Suprapubic skin (tissue), 4 donors: ENCODE measurements around the gene CCDC175.

Experiments used
- EP300 ChIP-seq: sonication (generic); formaldehyde crosslinking; IDR thresholded peaks from one replicate; pipeline ENCODE4 v1.6.1; 2017; ENCODE audit warnings: antibody characterized with exemption
- POLR2AphosphoS5 ChIP-seq, 3 donors: sonication (generic); formaldehyde crosslinking; IDR thresholded peaks; one replicate each; pipeline ENCODE4 v1.6.1; 2017; ENCODE audit warnings: antibody characterized with exemption in 3 of 3
- TF ChIP-seq, protein P1 (sequence below), 2 donors: fragments of 200-600 bp in 1 of 2; fragments of 450-650 bp in 1 of 2; sonication (generic) in 1 of 2; IDR thresholded peaks; one replicate each; pipeline ENCODE4 v1.5.1; 2016 to 2019; ENCODE audit warnings: antibody characterized with exemption in 2 of 2, mild to moderate bottlenecking in 1 of 2, moderate library complexity in 1 of 2

DNA sequence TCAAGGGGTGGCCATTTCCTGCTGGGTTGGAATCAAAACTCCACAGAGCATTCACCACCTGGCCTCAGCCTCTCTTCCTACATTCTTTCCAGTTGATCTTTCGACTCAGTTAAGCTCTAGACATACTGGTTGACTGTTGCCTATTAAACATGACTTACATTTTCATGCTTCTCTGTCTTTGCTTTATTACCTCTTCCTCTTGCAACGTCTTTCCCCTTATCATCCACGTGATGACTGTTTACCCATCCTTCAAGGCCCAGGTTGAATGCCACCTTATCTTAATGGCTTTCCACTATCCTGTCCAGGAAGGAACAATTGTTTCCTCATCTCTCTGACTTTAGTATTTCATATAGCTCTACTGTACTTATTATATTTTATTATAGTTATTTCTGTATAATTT, 24.4 kb upstream of the CCDC175 start:
- no peak for TF ChIP-seq POLR2AphosphoS5 (IDR thresholded peaks at IDR 0.05)
- TF ChIP-seq, protein P1, sequence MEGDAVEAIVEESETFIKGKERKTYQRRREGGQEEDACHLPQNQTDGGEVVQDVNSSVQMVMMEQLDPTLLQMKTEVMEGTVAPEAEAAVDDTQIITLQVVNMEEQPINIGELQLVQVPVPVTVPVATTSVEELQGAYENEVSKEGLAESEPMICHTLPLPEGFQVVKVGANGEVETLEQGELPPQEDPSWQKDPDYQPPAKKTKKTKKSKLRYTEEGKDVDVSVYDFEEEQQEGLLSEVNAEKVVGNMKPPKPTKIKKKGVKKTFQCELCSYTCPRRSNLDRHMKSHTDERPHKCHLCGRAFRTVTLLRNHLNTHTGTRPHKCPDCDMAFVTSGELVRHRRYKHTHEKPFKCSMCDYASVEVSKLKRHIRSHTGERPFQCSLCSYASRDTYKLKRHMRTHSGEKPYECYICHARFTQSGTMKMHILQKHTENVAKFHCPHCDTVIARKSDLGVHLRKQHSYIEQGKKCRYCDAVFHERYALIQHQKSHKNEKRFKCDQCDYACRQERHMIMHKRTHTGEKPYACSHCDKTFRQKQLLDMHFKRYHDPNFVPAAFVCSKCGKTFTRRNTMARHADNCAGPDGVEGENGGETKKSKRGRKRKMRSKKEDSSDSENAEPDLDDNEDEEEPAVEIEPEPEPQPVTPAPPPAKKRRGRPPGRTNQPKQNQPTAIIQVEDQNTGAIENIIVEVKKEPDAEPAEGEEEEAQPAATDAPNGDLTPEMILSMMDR (IDR thresholded peaks at IDR 0.05), result no peak
- TF ChIP-seq EP300, result no peak
